Measurements from ENCODE around the gene WBP2.
A peak's percentile ranks its signal among the peaks of the same experiment; 100 is the strongest.
"Not testable (repeated sequence)": the region's sequence is repeated elsewhere in the genome, so short reads cannot be mapped to it uniquely, and the experiment has no call there.

Gene WBP2

DNA sequence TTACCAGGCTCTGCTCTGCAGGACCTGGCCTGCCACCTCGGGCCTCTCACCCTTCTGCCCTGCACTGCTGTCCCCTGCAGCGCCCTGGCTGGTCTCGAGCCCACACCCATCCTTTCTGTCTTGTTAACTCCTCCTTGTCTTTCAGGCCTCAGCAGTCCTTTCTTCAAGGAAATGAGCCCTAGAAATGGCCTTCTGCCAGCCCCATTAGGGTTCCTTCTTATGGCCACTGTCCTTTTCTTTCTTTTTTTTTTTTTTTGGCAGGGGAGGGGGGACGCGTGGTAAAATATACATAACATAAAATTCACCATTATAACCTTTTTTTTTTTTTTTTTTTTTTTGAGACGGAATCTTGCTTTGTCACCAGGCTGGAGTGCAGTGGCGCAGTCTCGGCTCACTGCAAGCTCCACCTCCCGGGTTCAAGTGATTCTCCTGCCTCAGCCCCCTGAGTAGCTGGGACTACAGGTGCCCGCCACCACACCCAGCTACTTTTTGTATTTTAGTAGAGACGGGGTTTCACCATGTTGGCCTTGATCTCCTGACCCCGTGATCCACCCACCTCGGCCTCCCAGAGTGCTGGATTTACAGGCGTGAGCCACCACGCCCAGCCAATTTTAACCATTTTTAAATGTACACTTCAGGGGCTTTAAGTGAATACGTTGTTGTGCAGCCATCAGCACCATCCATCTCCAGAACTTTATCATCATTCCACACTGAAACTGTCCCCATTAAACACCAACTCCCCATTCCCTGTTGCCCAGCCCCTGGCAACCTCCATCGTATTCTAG, 10.5 kb upstream of the WBP2 start:
- not testable (repeated sequence) for H3K27me3 Mint-ChIP-seq; H3K4me3 Mint-ChIP-seq; H3K36me3 Mint-ChIP-seq; ATAC-seq (ENCODE audit: low read depth); DNase-seq (ENCODE audit: low spot score in 2 of 2); H3K9me3 Mint-ChIP-seq
- peak overlapping the region; percentile 93 for H3K27ac Mint-ChIP-seq
- H3K4me1 Mint-ChIP-seq: peaks cover 13% of the 10 kb centered on the region

DNA sequence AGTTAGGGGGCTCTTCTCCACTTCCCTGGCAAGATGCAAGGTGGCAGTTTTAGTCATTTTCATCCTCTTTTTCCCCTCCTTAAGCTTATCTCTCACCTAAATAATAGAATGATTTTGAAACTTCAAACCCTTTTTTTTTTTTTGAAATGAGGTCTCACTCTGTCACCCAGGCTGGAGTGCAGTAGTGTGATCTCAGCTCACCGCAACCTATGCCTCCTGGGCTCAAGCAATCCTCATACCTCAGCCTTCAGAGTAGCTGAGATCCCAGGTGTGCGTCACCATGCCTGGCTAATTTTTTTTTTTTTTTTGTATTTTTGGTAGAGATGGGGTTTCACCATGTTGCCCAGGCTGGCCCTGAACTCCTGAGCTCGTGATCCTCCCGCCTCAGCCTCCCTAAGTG, 9.8 kb upstream of the WBP2 start:
- not testable (repeated sequence) for DNase-seq (ENCODE audit: low spot score in 2 of 2); H3K27me3 Mint-ChIP-seq; H3K9me3 Mint-ChIP-seq; H3K36me3 Mint-ChIP-seq
- Mint-ChIP-seq H3K27ac (peak overlapping the region; percentile 93), H3K4me3 (peak overlapping the region; percentile 21), H3K4me1 (peaks cover 13% of the 10 kb centered on the region)
- ATAC-seq (ENCODE audit: low read depth): peak; percentile 28

DNA sequence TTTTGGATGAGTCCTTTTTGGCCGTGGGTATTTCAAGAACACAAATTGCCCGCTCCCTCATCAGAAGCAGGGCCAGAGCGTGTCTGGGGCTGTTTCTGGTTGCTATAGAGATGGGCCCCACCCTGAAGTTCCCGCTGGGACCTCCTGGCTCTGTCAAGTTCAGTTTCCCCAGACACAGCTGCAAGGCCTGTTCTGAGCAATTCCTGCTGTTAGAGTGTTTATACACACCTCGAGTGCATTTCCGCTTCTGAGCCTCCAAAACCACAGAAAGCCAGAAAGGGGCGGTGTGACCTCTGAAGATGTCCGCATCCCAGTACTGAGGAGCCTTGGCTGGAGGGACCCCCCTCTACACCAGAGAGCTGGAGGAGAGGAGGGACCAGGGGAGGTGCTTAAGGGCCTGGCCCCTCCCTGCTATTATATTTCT, 9.3 kb upstream of the WBP2 start:
- H3K27ac Mint-ChIP-seq: peak overlapping the region; percentile 93
- no peaks in the 10 kb centered on the region for H3K36me3 Mint-ChIP-seq
- H3K4me1 Mint-ChIP-seq: peaks cover 13% of the 10 kb centered on the region
- H3K27me3 Mint-ChIP-seq: no peaks in the 10 kb centered on the region
- DNase-seq (ENCODE audit: low spot score in 2 of 2) (peak; percentile 55 to 62), ATAC-seq (ENCODE audit: low read depth) (peak; percentile 90)
- peak overlapping the region; percentile 52 for H3K4me3 Mint-ChIP-seq
- no peaks in the 10 kb centered on the region for H3K9me3 Mint-ChIP-seq

DNA sequence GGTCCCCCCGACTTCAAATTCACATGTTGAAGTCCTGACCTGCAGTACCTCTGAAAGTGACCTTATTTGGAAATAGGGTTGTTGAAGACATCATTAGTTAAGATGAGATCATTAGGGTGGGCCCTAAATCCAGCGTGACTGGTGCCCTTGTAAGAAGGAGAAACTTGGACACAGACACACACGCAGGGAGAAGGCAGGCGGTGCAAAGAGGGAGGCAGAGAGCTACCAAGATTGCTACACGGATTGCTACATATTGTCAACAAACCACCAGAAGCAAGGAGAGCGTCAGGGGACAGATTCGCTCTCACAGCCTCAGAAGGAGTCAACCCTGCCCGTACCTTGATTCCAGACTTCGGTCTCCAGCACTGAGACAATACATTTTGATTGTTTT, 6.8 kb upstream of the WBP2 start:
- H3K36me3 Mint-ChIP-seq: no peaks in the 10 kb centered on the region
- H3K27me3 Mint-ChIP-seq: no peaks in the 10 kb centered on the region
- peak overlapping the region; percentile 65 for H3K27ac Mint-ChIP-seq
- H3K4me3 Mint-ChIP-seq: no peak overlapping the region
- no peak for DNase-seq (ENCODE audit: low spot score in 2 of 2)
- H3K4me1 Mint-ChIP-seq: peaks cover 26% of the 10 kb centered on the region
- no peaks in the 10 kb centered on the region for H3K9me3 Mint-ChIP-seq
- no peak for ATAC-seq (ENCODE audit: low read depth)

DNA sequence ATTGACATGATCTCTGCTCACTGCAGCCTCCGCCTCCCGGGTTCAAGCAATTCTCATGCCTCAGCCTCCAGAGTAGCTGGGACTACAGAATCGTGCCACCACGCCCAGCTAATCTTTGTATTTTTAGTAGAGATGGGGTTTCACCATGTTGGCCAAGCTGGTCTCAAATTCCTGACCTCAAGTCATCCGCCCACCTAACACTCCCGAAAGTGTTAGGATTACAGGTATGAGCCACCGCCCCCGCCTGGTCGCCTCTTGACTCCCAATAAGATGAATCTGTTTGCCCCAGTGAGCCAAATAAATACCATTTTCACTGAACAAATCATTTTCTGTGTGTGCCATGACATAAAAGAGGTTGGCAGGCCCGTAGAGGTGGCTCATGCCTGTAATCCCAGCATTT, 4.2 kb upstream of the WBP2 start:
- not testable (repeated sequence) for H3K36me3 Mint-ChIP-seq; H3K4me3 Mint-ChIP-seq; H3K9me3 Mint-ChIP-seq; ATAC-seq (ENCODE audit: low read depth); DNase-seq (ENCODE audit: low spot score in 2 of 2); H3K27me3 Mint-ChIP-seq
- peak overlapping the region; percentile 81 for H3K27ac Mint-ChIP-seq
- H3K4me1 Mint-ChIP-seq: peaks cover 22% of the 10 kb centered on the region

DNA sequence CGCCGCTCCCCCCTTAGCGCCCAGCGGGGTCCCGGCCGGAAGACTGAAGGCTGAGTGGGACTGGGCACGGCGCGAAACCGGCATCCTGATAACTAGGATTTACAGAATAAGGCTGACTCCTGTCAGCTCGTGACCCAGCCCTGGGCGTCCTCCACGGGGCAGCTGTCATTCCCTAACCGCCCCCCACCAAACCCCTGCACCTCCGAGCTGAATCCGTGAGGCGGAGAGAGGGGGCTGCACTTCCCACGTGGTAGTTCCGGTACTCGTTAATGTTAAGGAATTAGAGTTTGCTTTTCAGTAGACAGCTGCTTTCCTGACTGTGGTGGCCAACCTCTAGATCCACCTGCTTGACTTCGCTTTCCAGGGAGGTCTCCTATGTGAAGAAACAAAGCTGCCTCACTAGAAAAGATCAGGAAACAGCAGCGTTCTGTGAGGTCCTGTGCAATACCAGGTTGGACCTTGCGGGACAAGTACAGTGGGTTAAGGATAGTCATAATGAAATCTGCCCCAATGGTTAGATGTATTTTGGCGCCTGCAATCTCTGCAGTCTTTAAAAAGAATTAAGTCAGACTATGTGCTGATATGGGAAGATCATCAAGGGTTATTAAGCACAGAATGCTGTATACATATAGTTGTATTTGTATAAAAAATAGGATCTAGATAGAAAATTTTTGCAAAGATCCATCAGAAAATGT, 1.1 kb upstream of the WBP2 start:
- H3K4me1 Mint-ChIP-seq: peaks cover 21% of the 10 kb centered on the region
- no peak overlapping the region for H3K4me3 Mint-ChIP-seq
- H3K36me3 Mint-ChIP-seq: no peaks in the 10 kb centered on the region
- H3K9me3 Mint-ChIP-seq: no peaks in the 10 kb centered on the region
- ATAC-seq (ENCODE audit: low read depth) (no peak), DNase-seq (ENCODE audit: low spot score in 2 of 2) (no peak)
- no peaks in the 10 kb centered on the region for H3K27me3 Mint-ChIP-seq
- H3K27ac Mint-ChIP-seq: no peak overlapping the region

DNA sequence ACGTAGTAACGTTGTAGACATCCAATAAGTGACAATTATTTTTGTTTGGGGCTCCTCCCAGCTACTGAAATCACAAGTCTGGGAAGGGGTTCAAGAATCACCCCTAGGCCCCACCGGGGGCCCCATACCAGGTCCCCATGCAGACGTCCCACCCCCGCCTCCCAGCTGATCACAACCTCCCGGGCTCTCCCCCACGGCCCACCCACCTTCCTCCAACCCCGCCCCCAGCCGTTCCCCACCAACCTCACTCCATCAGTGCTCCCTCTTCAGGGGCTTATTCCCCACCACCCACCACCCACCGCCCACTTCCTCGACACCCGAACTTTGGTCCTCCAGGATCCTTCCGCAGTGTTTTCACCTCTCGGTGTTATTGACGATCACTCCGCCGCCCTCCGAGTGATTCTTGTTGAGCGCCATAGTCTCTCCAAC, 240 bp downstream of the WBP2 start:
- peaks cover under 1% of the 10 kb centered on the region for H3K36me3 Mint-ChIP-seq
- DNase-seq (ENCODE audit: low spot score in 2 of 2): no peak
- peaks cover 21% of the 10 kb centered on the region for H3K4me1 Mint-ChIP-seq

DNA sequence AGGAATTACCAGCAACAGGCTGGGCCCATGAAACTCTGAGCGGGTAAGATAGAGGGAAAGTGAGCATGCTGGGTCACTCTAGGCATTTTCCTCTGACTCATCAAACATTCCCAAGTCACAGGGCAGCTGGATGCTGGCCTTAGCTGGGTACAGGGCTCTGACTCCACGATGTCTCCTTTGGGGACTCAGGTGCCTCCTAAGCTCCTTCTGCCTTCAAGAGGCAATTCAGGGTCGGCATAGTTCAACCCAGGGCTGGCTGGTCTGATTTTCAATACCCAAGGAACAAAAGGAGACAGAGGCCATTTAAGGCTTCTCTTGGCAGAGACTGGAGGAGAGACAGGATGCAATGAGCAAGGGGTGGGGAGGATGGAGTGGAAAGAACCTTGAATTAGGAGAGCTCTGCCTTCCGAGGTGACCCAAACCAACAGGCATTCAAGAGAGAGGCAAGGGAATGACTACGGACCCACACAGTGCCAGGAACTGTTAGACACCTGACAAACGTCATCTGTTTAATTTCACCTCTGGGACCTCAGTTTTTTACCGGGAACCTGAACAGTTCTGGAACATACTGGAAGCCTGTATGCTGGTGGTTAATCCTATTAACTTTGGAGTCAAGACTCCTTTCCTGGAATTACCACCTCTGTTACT, 910 bp downstream of the WBP2 start:
- H3K27ac Mint-ChIP-seq: no peak overlapping the region
- no peak overlapping the region for H3K4me3 Mint-ChIP-seq
- no peaks in the 10 kb centered on the region for H3K27me3 Mint-ChIP-seq
- H3K4me1 Mint-ChIP-seq: peaks cover 20% of the 10 kb centered on the region
- no peak for DNase-seq (ENCODE audit: low spot score in 2 of 2)
- no peaks in the 10 kb centered on the region for H3K9me3 Mint-ChIP-seq
- no peak for ATAC-seq (ENCODE audit: low read depth)
- peaks cover 5% of the 10 kb centered on the region for H3K36me3 Mint-ChIP-seq

More for the DNA sequence above, 240 bp downstream of the WBP2 start:
- Mint-ChIP-seq H3K27ac (no peak overlapping the region), H3K9me3 (no peaks in the 10 kb centered on the region), H3K27me3 (no peaks in the 10 kb centered on the region), H3K4me3 (no peak overlapping the region)
- ATAC-seq (ENCODE audit: low read depth): peak; percentile 0

DNA sequence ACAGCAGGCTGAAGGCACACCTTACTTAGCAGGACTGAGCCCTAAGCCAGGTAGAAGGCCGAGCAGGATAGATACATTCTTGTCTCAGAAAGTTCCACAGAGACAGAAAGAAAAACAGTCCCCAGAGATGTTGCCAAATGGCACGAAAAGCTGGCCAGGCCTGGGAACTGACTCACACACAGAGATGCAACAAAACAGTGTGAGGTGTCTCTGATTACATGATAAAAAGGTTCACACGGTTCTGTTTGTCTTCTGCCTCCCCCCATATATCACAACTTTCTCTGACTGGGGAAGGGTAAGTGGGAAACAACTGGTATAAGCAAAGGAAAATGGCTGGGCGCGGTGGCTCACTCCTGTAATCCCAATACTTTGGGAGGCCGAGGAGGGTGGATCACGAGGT, 1.7 kb downstream of the WBP2 start:
- DNase-seq (ENCODE audit: low spot score in 2 of 2) (no peak), ATAC-seq (ENCODE audit: low read depth) (no peak)
- peaks cover 15% of the 10 kb centered on the region for H3K4me1 Mint-ChIP-seq
- no peaks in the 10 kb centered on the region for H3K27me3 Mint-ChIP-seq
- no peaks in the 10 kb centered on the region for H3K9me3 Mint-ChIP-seq
- peaks cover 6% of the 10 kb centered on the region for H3K36me3 Mint-ChIP-seq
- peak overlapping the region; percentile 65 for H3K4me3 Mint-ChIP-seq
- H3K27ac Mint-ChIP-seq: no peak overlapping the region

DNA sequence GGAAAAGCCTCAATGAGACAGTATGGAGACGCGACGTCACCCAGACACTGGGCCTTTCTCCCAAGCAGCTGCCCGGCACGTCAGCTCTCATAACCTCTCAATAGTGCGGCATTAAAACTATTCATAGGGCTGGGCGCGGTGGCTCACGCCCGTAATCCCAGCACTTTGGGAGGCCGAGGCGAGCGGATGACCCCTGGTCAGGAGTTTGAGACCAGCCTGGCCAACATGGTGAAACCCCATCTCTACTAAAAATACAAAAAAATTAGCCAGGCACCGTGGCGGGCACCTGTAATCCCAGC, 3.5 kb downstream of the WBP2 start:
- not testable (repeated sequence) for H3K4me3 Mint-ChIP-seq, H3K9me3 Mint-ChIP-seq
- H3K4me1 Mint-ChIP-seq: peaks cover 15% of the 10 kb centered on the region

DNA sequence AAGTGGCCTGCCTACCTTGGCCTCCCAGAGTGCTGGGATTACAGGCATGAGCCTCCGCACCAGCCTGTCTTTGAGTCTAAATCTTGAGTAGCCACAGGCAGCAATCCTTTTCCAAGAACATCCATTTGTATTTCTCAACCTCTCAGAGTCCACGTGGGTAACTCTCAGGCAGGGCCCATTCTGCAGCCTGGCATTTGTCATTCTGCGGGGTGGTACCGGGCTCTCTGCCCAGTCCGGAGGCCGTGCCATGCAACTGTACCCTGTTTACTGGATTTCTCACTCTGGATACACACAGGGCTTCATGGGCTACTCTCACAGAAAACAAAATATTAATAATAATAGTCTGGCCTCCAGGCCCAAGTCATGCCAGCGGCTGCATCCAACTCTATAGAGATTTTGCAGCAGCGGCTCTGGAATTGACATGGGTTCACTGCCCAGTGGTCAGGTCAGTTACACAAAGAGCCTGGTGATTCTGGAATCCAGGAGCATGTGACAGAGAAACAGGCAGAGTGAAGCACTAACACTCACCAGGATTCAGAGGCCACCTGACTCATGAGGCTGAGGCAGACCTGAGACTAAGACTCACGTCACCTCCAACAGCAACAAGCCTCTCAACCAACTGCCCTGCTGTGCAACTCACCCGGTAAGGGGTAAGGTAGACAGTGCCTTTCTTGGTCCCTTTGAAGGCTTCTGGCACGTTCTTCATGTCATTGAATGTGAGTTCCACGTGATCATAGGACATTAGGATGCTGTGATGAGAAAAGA, 4.0 kb downstream of the WBP2 start:
- H3K9me3 Mint-ChIP-seq: no peaks in the 10 kb centered on the region
- H3K4me3 Mint-ChIP-seq: no peak overlapping the region
- no peak overlapping the region for H3K27ac Mint-ChIP-seq
- peaks cover 15% of the 10 kb centered on the region for H3K36me3 Mint-ChIP-seq
- no peaks in the 10 kb centered on the region for H3K27me3 Mint-ChIP-seq
- peaks cover 11% of the 10 kb centered on the region for H3K4me1 Mint-ChIP-seq
- no peak for DNase-seq (ENCODE audit: low spot score in 2 of 2)
- no peak for ATAC-seq (ENCODE audit: low read depth)

More for the DNA sequence above, 3.5 kb downstream of the WBP2 start:
- peaks cover 12% of the 10 kb centered on the region for H3K36me3 Mint-ChIP-seq
- not testable (repeated sequence) for H3K27me3 Mint-ChIP-seq; ATAC-seq (ENCODE audit: low read depth); DNase-seq (ENCODE audit: low spot score in 2 of 2); H3K27ac Mint-ChIP-seq

DNA sequence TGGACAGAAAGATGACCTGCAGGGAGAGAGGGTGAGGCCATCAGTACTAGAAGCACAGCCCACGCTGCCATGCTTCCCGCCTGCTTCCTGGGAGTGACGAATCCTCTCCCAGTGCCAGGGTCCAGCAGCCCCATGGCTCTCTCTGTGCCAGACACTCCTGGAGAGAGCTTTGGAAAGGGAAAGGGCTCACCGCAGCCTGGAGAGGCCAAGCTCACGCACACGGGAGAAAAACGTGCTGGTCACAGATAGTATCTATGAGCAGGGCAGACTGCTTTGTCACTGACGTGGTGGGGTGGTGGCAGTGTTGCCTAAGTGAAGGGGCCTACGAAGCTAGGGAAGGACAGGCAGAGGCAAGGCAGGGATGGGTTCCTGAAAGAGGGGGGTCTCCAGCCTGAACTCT, 5.4 kb downstream of the WBP2 start:
- Mint-ChIP-seq H3K27me3 (no peaks in the 10 kb centered on the region), H3K4me1 (peaks cover 16% of the 10 kb centered on the region), H3K4me3 (no peak overlapping the region), H3K27ac (no peak overlapping the region), H3K36me3 (peaks cover 19% of the 10 kb centered on the region), H3K9me3 (no peaks in the 10 kb centered on the region)
- ATAC-seq (ENCODE audit: low read depth) (no peak), DNase-seq (ENCODE audit: low spot score in 2 of 2) (no peak)

DNA sequence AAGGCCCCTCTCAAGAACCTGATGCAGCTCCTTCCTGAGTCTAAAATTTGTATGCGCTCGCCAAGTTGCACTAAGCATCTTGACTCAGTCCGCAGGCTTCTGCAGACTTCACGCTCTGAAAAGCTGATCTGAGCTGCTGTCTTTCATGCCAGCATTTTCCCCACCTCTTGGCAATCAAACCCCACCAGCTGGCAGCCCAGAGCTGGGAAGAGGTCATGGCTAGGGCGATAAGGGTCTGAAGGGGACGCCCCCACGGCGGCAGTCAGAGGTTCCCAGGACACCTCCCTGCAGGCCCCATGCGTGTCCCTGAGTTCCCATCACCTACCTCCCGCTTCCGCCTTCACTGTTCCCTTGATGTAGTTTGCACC, 5.9 kb downstream of the WBP2 start:
- ATAC-seq (ENCODE audit: low read depth) (no peak), DNase-seq (ENCODE audit: low spot score in 2 of 2) (no peak)
- H3K4me1 Mint-ChIP-seq: peaks cover 16% of the 10 kb centered on the region
- H3K36me3 Mint-ChIP-seq: peaks cover 19% of the 10 kb centered on the region
- no peak overlapping the region for H3K4me3 Mint-ChIP-seq
- no peaks in the 10 kb centered on the region for H3K27me3 Mint-ChIP-seq
- H3K27ac Mint-ChIP-seq: no peak overlapping the region
- H3K9me3 Mint-ChIP-seq: no peaks in the 10 kb centered on the region
